Neutrophil (primary cell): ENCODE measurements around the gene CARMIL3.
A peak's percentile ranks its signal among the peaks of the same experiment; 100 is the strongest.
"Not testable (repeated sequence)": the region's sequence is repeated elsewhere in the genome, so short reads cannot be mapped to it uniquely, and the experiment has no call there.

Experiments
- H3K27ac ChIP-seq: fragments of 200-600 bp; sonication (generic); 2 replicates; pipeline ENCODE4 v1.5.1; 2016; ENCODE audit warnings: mild to moderate bottlenecking, moderate library complexity
- H3K27me3 ChIP-seq: fragments of 200-600 bp; sonication (generic); 2 replicates; pipeline ENCODE4 v1.6.0; 2016; ENCODE audit warnings: mild to moderate bottlenecking
- H3K36me3 ChIP-seq: fragments of 200-600 bp; sonication (generic); 2 replicates; pipeline ENCODE4 v1.5.1; 2017
- H3K4me1 ChIP-seq, 2 experiments: fragments of 200-600 bp in 1 of 2; sonication (generic) in 1 of 2; 1 replicate in 1 of 2; 2 replicates in 1 of 2; pipeline versions ENCODE4 v1.5.1 to v1.6.1; 2013 to 2016; ENCODE audit warnings: low read depth in 1 of 2, low read length in 1 of 2, mild to moderate bottlenecking in 1 of 2, moderate library complexity in 1 of 2; ENCODE audit not compliant: control insufficient read depth in 1 of 2, insufficient read depth in 1 of 2
- H3K4me3 ChIP-seq, 2 experiments: fragments of 200-600 bp in 1 of 2; sonication (generic) in 1 of 2; 1 replicate in 1 of 2; 2 replicates in 1 of 2; pipeline ENCODE4 v1.5.1; 2013 to 2016; ENCODE audit warnings: low read depth in 1 of 2, low read length in 1 of 2, mild to moderate bottlenecking in 1 of 2, moderate library complexity in 1 of 2
- H3K9me3 ChIP-seq: fragments of 200-600 bp; sonication (generic); 2 replicates; pipeline ENCODE4 v1.5.1; 2016
- CTCF ChIP-seq: fragments of 200-600 bp; sonication (generic); IDR thresholded peaks from 2 replicates; pipeline ENCODE4 v1.5.1; 2016; ENCODE audit warnings: antibody characterized with exemption

Gene CARMIL3

GRCh38 chr14:24024939-24025418 lies 26.8 kb upstream of the CARMIL3 start:
- H3K36me3 ChIP-seq, H3K27me3 ChIP-seq: not testable (repeated sequence)

GRCh38 chr14:24029687-24030086 lies 22.1 kb upstream of the CARMIL3 start:
- H3K4me1 ChIP-seq, result peaks cover 20 to 21% of the 10 kb centered on the region in 2 experiments
- not testable (repeated sequence) for H3K9me3 ChIP-seq, H3K36me3 ChIP-seq, H3K27ac ChIP-seq, H3K4me3 ChIP-seq, H3K27me3 ChIP-seq

More at GRCh38 chr14:24024939-24025418, 26.8 kb upstream of the CARMIL3 start:
- not testable (repeated sequence) for H3K9me3 ChIP-seq, H3K4me1 ChIP-seq, H3K4me3 ChIP-seq, H3K27ac ChIP-seq

DNA sequence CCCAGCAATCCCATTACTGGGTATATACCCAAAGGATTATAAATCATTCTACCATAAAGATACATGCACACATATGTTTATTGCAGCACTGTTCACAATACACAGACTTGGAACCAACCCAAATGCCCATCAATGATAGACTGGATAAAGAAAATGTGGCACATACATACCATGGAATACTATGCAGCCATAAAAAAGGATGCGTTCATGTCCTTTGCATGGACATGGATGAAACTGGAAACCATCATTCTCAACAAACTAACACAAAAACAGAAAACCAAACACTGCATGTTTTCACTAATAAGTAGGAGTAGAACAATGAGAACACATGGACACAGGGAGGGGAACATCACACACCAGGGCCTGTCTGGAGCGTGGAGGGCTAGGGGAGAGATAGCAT lies 20.5 kb upstream of the CARMIL3 start:
- not testable (repeated sequence) for H3K27me3 ChIP-seq, H3K4me3 ChIP-seq

DNA sequence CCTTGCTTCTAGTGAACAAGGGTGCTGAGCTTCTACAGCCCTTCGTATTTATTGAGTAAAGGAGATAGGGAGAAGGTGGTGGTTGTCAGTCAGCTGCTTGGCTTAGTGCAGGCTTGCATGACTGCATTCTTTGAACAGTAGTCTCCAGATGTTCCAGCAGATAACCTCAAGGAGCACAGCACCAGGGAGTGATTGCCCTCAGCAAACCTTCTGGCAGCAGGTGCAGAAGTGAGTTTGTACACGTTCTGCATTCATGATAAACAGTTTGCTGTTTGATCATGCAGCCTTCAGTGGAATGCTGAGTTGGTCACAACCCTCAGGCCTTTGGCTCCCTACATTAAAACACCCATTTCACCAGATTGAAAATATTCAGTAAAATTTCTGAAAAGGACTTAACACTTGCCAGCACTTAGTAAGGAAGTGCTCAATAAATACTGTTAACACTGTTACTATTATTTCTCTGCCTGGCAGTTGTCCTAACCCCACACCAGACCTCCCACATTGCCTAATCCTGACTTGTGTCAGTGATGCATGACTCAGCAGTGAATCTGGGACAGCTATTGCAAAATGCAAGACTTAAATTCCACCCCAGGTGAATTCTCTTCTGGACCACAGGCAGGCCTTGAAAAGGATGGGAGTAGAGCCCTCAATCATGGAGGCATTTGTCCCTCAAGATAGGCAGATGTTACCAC lies 18.9 kb upstream of the CARMIL3 start:
- Histone ChIP-seq H3K27me3 (no peaks in the 10 kb centered on the region), H3K9me3 (no peaks in the 10 kb centered on the region), H3K27ac (peak overlapping the region; percentile 32), H3K4me3 (no peak overlapping the region), H3K4me1 (peaks cover 31 to 35% of the 10 kb centered on the region in 2 experiments), H3K36me3 (no peaks in the 10 kb centered on the region)
- no peak for TF ChIP-seq CTCF

More for the DNA sequence above, 20.5 kb upstream of the CARMIL3 start:
- H3K4me1 ChIP-seq, result peaks cover 24 to 29% of the 10 kb centered on the region in 2 experiments
- H3K36me3 ChIP-seq, H3K27ac ChIP-seq, H3K9me3 ChIP-seq: not testable (repeated sequence)

- not testable (repeated sequence) for H3K27ac ChIP-seq, H3K27me3 ChIP-seq, H3K36me3 ChIP-seq, H3K9me3 ChIP-seq
- H3K4me3 ChIP-seq, result peak overlapping the region; percentile 60 to 70
- peaks cover 36 to 43% of the 10 kb centered on the region in 2 experiments for H3K4me1 ChIP-seq
Measured at GRCh38 chr14:24035769-24036168, 16.0 kb upstream of the CARMIL3 start.

DNA sequence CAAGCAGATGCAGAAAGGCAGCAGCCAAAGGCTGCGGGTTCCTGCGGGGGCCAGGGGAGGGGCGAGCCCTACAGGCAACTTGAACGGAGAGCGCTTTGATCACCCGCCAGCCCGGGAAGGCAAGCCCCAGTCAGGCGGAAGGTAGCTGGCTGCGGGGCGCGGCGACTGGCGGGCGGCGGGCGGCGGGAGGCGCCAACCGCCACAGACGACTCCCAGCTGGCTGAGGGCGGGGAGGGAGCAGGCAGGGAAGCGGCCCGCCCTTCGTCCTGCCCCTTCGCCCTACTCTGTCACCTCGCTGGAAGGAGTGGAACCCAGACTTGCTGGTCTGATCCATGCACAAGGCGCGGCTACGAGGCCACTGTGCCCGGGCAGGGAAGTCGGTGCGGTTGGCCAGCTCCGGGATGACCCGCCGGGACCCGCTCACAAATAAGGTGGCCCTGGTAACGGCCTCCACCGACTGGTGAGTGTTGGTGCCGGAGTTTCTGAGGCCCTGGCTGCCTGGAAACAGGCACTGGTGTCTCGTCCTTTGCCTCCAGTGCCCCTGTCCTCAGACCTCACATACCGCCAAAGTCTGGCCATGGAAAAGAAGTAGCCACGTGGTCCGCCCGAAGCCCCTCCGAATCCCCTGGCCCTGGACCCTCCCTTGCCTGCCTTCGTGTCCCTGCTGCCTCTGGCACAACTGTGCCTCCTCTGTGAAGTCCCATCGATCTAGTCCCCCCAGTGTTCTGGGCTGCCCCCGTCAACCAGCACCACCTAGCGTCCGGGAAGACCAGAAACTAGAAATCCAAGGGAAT lies 15.4 kb upstream of the CARMIL3 start:
- Histone ChIP-seq H3K4me3 (peak overlapping the region; percentile 60 to 70), H3K9me3 (no peaks in the 10 kb centered on the region), H3K36me3 (no peaks in the 10 kb centered on the region), H3K4me1 (peaks cover 36 to 43% of the 10 kb centered on the region in 2 experiments), H3K27me3 (no peaks in the 10 kb centered on the region), H3K27ac (no peak overlapping the region)
- peak; percentile 20 for TF ChIP-seq CTCF

- not testable (repeated sequence) for H3K27me3 ChIP-seq, H3K36me3 ChIP-seq, H3K9me3 ChIP-seq, H3K27ac ChIP-seq
- H3K4me1 ChIP-seq, result peaks cover 36 to 43% of the 10 kb centered on the region in 2 experiments
- peak overlapping the region; percentile 60 to 70 for H3K4me3 ChIP-seq
Measured at GRCh38 chr14:24036963-24037657, 14.7 kb upstream of the CARMIL3 start.
